NT2/D1 (cell line): ENCODE results near the gene GPX2.

Experiments used
- SUZ12 ChIP-seq: IDR thresholded peaks from 2 replicates; pipeline ENCODE4 v1.6.1; 2011; ENCODE audit not compliant: insufficient read length, insufficient read depth; ENCODE audit errors: extremely low read depth
- ZNF274 ChIP-seq: IDR thresholded peaks from 2 replicates; pipeline ENCODE4 v1.6.1; 2011; ENCODE audit warnings: mild to moderate bottlenecking, low read depth, low read length

DNA sequence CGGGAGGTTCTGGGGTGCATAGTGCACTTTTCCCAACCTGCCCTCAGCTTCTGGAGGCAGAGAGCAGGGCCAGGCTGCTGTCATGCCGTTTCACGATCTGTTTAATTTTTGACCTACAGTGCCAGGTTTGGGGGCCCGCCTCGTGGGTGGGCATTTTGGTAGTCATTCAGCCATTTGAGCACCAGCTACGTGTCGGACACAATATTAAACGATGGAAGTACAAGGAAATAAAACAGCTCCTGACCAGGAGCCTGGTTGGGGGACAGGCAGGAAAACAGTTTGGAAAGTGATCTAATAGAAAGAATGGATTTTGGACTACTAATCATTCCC is 44.9 kb upstream of the GPX2 start:
- no peak for TF ChIP-seq SUZ12
- no peak for TF ChIP-seq ZNF274
